K562 (cell line): ENCODE results near the gene UFC1. TPM values are rescaled to one million over a fixed set of nuclear protein-coding genes. Genes with fewer than 3 reads are reported as not detected.

Experiments
- ERF ChIP-seq: fragments of 450-650 bp; formaldehyde crosslinking; IDR thresholded peaks from 2 replicates; pipeline ENCODE4 v1.4.0; 2020; ENCODE audit warnings: mild to moderate bottlenecking, mixed read lengths
- ESRRA ChIP-seq: fragments of 450-650 bp; IDR thresholded peaks from 2 replicates; pipeline ENCODE4 v1.6.1; 2014; ENCODE audit warnings: low read depth, mild to moderate bottlenecking, moderate library complexity, borderline replicate concordance
- HDAC6 ChIP-seq: IDR thresholded peaks from 2 replicates; pipeline ENCODE4 v1.6.1; 2012; ENCODE audit warnings: low read depth, mild to moderate bottlenecking, control low read depth, inconsistent platforms, low read length, moderate library complexity
- KLF10 ChIP-seq: fragments of 250-450 bp; sonication (Bioruptor Pico); IDR thresholded peaks from 2 replicates; pipeline ENCODE4 v1.6.1; 2021; ENCODE audit warnings: matching md5 sums
- MCM5 ChIP-seq: fragments of 450-650 bp; IDR thresholded peaks from 2 replicates; pipeline ENCODE4 v1.6.1; 2016; ENCODE audit warnings: low read depth
- MED1 ChIP-seq: sonication (generic); formaldehyde crosslinking; IDR thresholded peaks from 2 replicates; pipeline ENCODE4 v1.8.1; 2023; ENCODE audit warnings: missing genetic modification reagents, borderline replicate concordance
- NBN ChIP-seq: fragments of 450-650 bp; IDR thresholded peaks from 2 replicates; pipeline ENCODE4 v1.6.1; 2016; ENCODE audit warnings: low read depth, mild to moderate bottlenecking
- NFIC ChIP-seq: fragments of 450-650 bp; IDR thresholded peaks from 2 replicates; pipeline ENCODE4 v1.6.1; 2017; ENCODE audit warnings: mild to moderate bottlenecking, inconsistent platforms
- NR2F6 ChIP-seq: fragments of 450-650 bp; formaldehyde crosslinking; IDR thresholded peaks from 2 replicates; pipeline ENCODE4 v1.4.0; 2020; ENCODE audit warnings: mild to moderate bottlenecking
- PHB2 ChIP-seq: fragments of 450-650 bp; IDR thresholded peaks from 2 replicates; pipeline ENCODE4 v1.6.1; 2017; ENCODE audit warnings: low read depth
- PYGO2 ChIP-seq: fragments of 450-650 bp; IDR thresholded peaks from 2 replicates; pipeline ENCODE4 v1.6.1; 2016; ENCODE audit warnings: mild to moderate bottlenecking, missing genetic modification characterization, moderate library complexity, missing compliant biosample characterization
- RAD21 ChIP-seq, 2 experiments: fragments of 250-450 bp in 1 of 2; fragments of 450-650 bp in 1 of 2; sonication (Bioruptor Pico) in 1 of 2; formaldehyde crosslinking in 1 of 2; IDR thresholded peaks in 1 of 2; conservative IDR thresholded peaks in 1 of 2; 2 replicates each; pipeline versions ENCODE4 v1.4.0 to v1.8.0; 2020 to 2022; ENCODE audit warnings: mild to moderate bottlenecking in 2 of 2, moderate library complexity in 1 of 2
- RAD51 ChIP-seq: fragments of 450-650 bp; IDR thresholded peaks from 2 replicates; pipeline ENCODE4 v1.7.1; 2016; ENCODE audit warnings: low read depth, mild to moderate bottlenecking, borderline replicate concordance
- RBM25 ChIP-seq: fragments of 200-400 bp; formaldehyde crosslinking; IDR thresholded peaks from 2 replicates; pipeline ENCODE4 v1.6.1; 2018; ENCODE audit warnings: low read length, low read depth, moderate library complexity; ENCODE audit not compliant: severe bottlenecking
- RFX5 ChIP-seq: IDR thresholded peaks from 2 replicates; pipeline ENCODE4 v1.6.1; 2011; ENCODE audit warnings: low read depth, mild to moderate bottlenecking, improper control_type of control experiment, low read length
- SIN3B ChIP-seq: fragments of 450-650 bp; IDR thresholded peaks from 2 replicates; pipeline ENCODE4 v1.6.1; 2017; ENCODE audit warnings: low read depth, mild to moderate bottlenecking, moderate library complexity
- TAF1 ChIP-seq: IDR thresholded peaks from 2 replicates; pipeline ENCODE4 v1.6.1; 2011; ENCODE audit warnings: mild to moderate bottlenecking, low read length, moderate library complexity; ENCODE audit not compliant: insufficient read depth, control insufficient read depth, severe bottlenecking; ENCODE audit errors: extremely low read depth
- TFAM ChIP-seq: fragments of 250-450 bp; sonication (Bioruptor Pico); conservative IDR thresholded peaks from 2 replicates; pipeline ENCODE4 v1.5.0; 2021; ENCODE audit warnings: mild to moderate bottlenecking, moderate library complexity
- ZNF23 ChIP-seq: fragments of 250-450 bp; sonication (Bioruptor Pico); IDR thresholded peaks from 2 replicates; pipeline ENCODE4 v1.4.0; 2020; ENCODE audit warnings: mild to moderate bottlenecking
- ZNF282 ChIP-seq: sonication (generic); formaldehyde crosslinking; IDR thresholded peaks from 2 replicates; pipeline ENCODE4 v1.8.1; 2023; ENCODE audit warnings: missing genetic modification reagents
- ZNF695 ChIP-seq: fragments of 450-650 bp; formaldehyde crosslinking; IDR thresholded peaks from 2 replicates; pipeline ENCODE4 v1.4.0; 2020; ENCODE audit warnings: mild to moderate bottlenecking, moderate library complexity
- polyA plus RNA-seq, 8 experiments: library from polyadenylated mRNA; depleted of rRNA in 4 of 8; stranded (reverse) in 5 of 8; unstranded in 3 of 8; fragments of >200 nt; fragmentation: Nextera tagmentation in 2 of 8; fragmentation: Illumina TruSeq in 1 of 8; extraction: Ambion mirVana in 2 of 8; extraction: Trizol in 1 of 8; gene quantifications; 2 replicates each; pipeline versions ENCODE4 v1.2.1 to v1.2.3, GENCODE V29; 2011 to 2014; ENCODE audit warnings: inconsistent platforms in 1 of 8, missing spikeins in 1 of 8
- total RNA-seq, 7 experiments: library from RNA; depleted of rRNA in 6 of 7; stranded (reverse); fragments of >200 nt in 6 of 7; fragmentation: Illumina TruSeq in 2 of 7; extraction: Trizol in 2 of 7; gene quantifications; 2 replicates each; pipeline versions ENCODE4 v1.2.1 to v1.2.3, GENCODE V29; 2011 to 2021; ENCODE audit warnings: low replicate concordance in 1 of 7
- TF ChIP-seq, protein P1 (sequence below): fragments of 450-650 bp; formaldehyde crosslinking; conservative IDR thresholded peaks from 2 replicates; pipeline ENCODE4 v1.4.0; 2022; ENCODE audit warnings: mild to moderate bottlenecking, missing genetic modification characterization
- TF ChIP-seq, protein P2 (sequence below): fragments of 200-800 bp; sonication (Bioruptor generic); IDR thresholded peaks from 2 replicates; pipeline ENCODE4 v1.6.1; 2016; ENCODE audit warnings: missing genetic modification characterization, missing compliant biosample characterization

Gene UFC1
- total and polyA plus RNA-seq, 9 of the 15 experiments (the other 6 are each of a cell fraction or from before 2014, with no cell fraction given) = 92.8 to 220 (median 161) TPM

DNA sequence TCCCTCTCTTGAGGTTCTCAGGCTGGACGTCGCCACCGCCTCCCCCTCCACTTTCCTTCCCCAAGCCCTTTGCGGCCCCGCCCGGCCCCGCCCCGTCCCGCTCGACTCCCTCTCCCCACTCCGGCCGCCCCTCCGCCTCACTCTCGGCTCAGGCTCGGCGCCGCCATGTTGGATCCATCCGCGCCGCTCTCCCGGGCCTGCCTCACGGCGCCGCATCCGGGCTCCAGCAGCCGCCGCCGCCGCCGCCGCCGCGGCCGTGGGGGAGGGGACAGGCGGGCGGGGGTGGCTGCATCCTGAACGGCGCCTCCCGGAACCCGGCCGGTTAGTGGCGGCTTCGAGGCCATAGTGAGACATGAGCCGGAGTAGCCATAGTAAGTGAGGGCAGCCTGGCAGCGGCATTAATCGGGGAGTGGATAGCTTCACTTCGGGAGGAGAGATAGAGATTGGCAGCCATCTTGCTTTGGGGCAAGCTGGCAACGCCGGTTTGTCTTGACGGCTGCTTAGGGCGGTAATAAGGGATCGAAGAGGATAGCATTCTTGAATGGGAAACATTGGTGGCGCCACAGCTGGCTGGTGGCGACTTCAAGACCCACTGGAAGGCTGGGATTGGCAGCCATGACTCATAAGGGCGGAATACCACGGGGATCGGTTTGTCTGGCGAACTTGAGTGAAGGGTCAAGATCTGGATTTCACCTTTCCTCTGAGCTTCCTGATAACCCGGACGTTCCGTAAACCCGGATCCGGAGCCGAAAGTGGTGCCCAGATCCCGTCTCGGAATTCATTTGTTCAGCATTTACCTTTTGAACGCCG lies 21.2 kb upstream of the UFC1 start, which contains the start of gene DEDD (continued):
- no peak for TF ChIP-seq PHB2
- TF ChIP-seq HDAC6 = no peak
- TF ChIP-seq ESRRA = peak; percentile 39; the same call in 1 of the 2 replicates
- TF ChIP-seq ZNF282 (CRISPR knock-in tag) = no peak
- no peak for TF ChIP-seq ZNF695 (CRISPR knock-in tag)
- peak; percentile 77 for TF ChIP-seq SIN3B
- no peak for TF ChIP-seq RAD51
- no peak for TF ChIP-seq NFIC
- 0 out of 2 replicates have a peak, but pooled peaks have one; percentile 49 for TF ChIP-seq PYGO2
- peak; percentile 88 for TF ChIP-seq TAF1
- TF ChIP-seq NBN = no peak; the same call in 1 of the 2 replicates
- TF ChIP-seq, protein P1, sequence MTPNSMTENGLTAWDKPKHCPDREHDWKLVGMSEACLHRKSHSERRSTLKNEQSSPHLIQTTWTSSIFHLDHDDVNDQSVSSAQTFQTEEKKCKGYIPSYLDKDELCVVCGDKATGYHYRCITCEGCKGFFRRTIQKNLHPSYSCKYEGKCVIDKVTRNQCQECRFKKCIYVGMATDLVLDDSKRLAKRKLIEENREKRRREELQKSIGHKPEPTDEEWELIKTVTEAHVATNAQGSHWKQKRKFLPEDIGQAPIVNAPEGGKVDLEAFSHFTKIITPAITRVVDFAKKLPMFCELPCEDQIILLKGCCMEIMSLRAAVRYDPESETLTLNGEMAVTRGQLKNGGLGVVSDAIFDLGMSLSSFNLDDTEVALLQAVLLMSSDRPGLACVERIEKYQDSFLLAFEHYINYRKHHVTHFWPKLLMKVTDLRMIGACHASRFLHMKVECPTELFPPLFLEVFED (CRISPR knock-in tag) = no peak
- TF ChIP-seq NR2F6 (CRISPR knock-in tag) = no peak
- TF ChIP-seq RBM25 = no peak
- TF ChIP-seq MCM5 = no peak
- no peak for TF ChIP-seq RAD21 (CRISPR knock-in tag; conservative IDR thresholded peaks at IDR 0.05 in 1 of 2, IDR thresholded peaks at IDR 0.05 in 1 of 2)
- no peak for TF ChIP-seq RFX5
- TF ChIP-seq MED1 (CRISPR knock-in tag) = no peak
- TF ChIP-seq, protein P2, sequence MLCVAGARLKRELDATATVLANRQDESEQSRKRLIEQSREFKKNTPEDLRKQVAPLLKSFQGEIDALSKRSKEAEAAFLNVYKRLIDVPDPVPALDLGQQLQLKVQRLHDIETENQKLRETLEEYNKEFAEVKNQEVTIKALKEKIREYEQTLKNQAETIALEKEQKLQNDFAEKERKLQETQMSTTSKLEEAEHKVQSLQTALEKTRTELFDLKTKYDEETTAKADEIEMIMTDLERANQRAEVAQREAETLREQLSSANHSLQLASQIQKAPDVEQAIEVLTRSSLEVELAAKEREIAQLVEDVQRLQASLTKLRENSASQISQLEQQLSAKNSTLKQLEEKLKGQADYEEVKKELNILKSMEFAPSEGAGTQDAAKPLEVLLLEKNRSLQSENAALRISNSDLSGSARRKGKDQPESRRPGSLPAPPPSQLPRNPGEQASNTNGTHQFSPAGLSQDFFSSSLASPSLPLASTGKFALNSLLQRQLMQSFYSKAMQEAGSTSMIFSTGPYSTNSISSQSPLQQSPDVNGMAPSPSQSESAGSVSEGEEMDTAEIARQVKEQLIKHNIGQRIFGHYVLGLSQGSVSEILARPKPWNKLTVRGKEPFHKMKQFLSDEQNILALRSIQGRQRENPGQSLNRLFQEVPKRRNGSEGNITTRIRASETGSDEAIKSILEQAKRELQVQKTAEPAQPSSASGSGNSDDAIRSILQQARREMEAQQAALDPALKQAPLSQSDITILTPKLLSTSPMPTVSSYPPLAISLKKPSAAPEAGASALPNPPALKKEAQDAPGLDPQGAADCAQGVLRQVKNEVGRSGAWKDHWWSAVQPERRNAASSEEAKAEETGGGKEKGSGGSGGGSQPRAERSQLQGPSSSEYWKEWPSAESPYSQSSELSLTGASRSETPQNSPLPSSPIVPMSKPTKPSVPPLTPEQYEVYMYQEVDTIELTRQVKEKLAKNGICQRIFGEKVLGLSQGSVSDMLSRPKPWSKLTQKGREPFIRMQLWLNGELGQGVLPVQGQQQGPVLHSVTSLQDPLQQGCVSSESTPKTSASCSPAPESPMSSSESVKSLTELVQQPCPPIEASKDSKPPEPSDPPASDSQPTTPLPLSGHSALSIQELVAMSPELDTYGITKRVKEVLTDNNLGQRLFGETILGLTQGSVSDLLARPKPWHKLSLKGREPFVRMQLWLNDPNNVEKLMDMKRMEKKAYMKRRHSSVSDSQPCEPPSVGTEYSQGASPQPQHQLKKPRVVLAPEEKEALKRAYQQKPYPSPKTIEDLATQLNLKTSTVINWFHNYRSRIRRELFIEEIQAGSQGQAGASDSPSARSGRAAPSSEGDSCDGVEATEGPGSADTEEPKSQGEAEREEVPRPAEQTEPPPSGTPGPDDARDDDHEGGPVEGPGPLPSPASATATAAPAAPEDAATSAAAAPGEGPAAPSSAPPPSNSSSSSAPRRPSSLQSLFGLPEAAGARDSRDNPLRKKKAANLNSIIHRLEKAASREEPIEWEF (CRISPR knock-in tag) = peak; percentile 64; the same call in 1 of the 2 replicates
- no peak for TF ChIP-seq ZNF23
- TF ChIP-seq TFAM (CRISPR knock-in tag) = no peak
- TF ChIP-seq ERF (CRISPR knock-in tag) = no peak
- no peak for TF ChIP-seq KLF10 (CRISPR knock-in tag)
